ENCODE measurements around the gene GADD45A. TPM values are rescaled to one million over a fixed set of nuclear protein-coding genes. Genes with fewer than 3 reads are reported as not detected.

The GADD45A gene
- total RNA-seq, 1 experiment from 2014 or later: 34.5 TPM

GRCh38 chr1:67690018-67690363 lies 5.0 kb downstream of the GADD45A start:
- DNase-seq (ENCODE audit: low spot score) (no peak), ATAC-seq (no peak)
- TF ChIP-seq ZBTB43 (CRISPR knock-in tag; IDR thresholded peaks at IDR 0.05) (no peak), ZNF281 (CRISPR knock-in tag; IDR thresholded peaks at IDR 0.05) (no peak), NFATC4 (CRISPR knock-in tag; IDR thresholded peaks at IDR 0.05) (no peak), CREM (CRISPR knock-in tag; IDR thresholded peaks at IDR 0.05) (no peak), NR3C1 (CRISPR knock-in tag; conservative IDR thresholded peaks at IDR 0.05; ENCODE audit: low read depth) (no peak), ETV6 (CRISPR knock-in tag; IDR thresholded peaks at IDR 0.05) (no peak), USF2 (CRISPR knock-in tag; IDR thresholded peaks at IDR 0.05) (no peak), PRRX2 (CRISPR knock-in tag; IDR thresholded peaks at IDR 0.05) (no peak), OVOL2 (CRISPR knock-in tag; IDR thresholded peaks at IDR 0.05; ENCODE audit: borderline replicate concordance) (no peak), HMGA2 (CRISPR knock-in tag; IDR thresholded peaks at IDR 0.05) (no peak)
- TF ChIP-seq, protein P1, sequence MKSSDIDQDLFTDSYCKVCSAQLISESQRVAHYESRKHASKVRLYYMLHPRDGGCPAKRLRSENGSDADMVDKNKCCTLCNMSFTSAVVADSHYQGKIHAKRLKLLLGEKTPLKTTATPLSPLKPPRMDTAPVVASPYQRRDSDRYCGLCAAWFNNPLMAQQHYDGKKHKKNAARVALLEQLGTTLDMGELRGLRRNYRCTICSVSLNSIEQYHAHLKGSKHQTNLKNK (CRISPR knock-in tag; IDR thresholded peaks at IDR 0.05): no peak
- CTCF ChIA-PET: no interaction called here
- peaks cover 13% of the 10 kb centered on the region for H3K36me3 Mint-ChIP-seq
- H3K4me1 Mint-ChIP-seq: peaks cover 17% of the 10 kb centered on the region
- H3K4me3 Mint-ChIP-seq: no peak overlapping the region
- H3K27me3 Mint-ChIP-seq (ENCODE audit: low read depth): no peaks in the 10 kb centered on the region
- no peaks in the 10 kb centered on the region for H3K9me3 Mint-ChIP-seq
- POLR2A ChIA-PET: no interaction called here
- no peak overlapping the region for H3K27ac Mint-ChIP-seq

DNA sequence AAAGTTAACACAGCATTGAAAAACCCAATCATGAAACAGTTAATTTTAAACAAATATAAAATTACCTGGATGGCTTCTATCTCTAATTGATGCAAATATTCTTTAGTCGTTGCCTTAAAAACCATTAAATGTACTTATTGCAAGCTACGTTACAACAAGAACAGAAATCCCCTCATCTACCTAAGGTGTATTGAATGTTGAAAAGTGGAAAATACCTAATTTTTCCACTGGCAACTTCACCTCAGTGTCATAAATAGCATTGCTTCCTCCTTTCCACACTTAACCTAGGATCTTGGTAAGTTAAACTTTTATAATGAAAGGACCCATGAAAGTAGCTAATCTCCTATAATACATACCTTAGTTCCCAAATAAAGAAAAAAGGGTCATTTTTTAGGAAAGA lies 5.4 kb downstream of the GADD45A start:
- H3K27ac Mint-ChIP-seq: no peak overlapping the region
- no peak overlapping the region for H3K4me3 Mint-ChIP-seq
- H3K36me3 Mint-ChIP-seq: peaks cover 13% of the 10 kb centered on the region
- ChIA-PET CTCF (no interaction called here), POLR2A (no interaction called here)
- peaks cover 17% of the 10 kb centered on the region for H3K4me1 Mint-ChIP-seq
- H3K27me3 Mint-ChIP-seq (ENCODE audit: low read depth): no peaks in the 10 kb centered on the region
- no peak for DNase-seq (ENCODE audit: low spot score)
- H3K9me3 Mint-ChIP-seq: no peaks in the 10 kb centered on the region
- no peak for ATAC-seq
- TF ChIP-seq IRF1 (CRISPR knock-in tag; IDR thresholded peaks at IDR 0.05) (no peak), EMX1 (CRISPR knock-in tag; IDR thresholded peaks at IDR 0.05) (no peak), NFATC4 (CRISPR knock-in tag; IDR thresholded peaks at IDR 0.05) (no peak), ETV6 (CRISPR knock-in tag; IDR thresholded peaks at IDR 0.05) (no peak), SMAD4 (CRISPR knock-in tag; IDR thresholded peaks at IDR 0.05) (no peak), TEAD4 (CRISPR knock-in tag; IDR thresholded peaks at IDR 0.05) (no peak), ZNF219 (CRISPR knock-in tag; IDR thresholded peaks at IDR 0.05; ENCODE audit: borderline replicate concordance) (no peak), CREB1 (CRISPR knock-in tag; IDR thresholded peaks at IDR 0.05) (no peak)
- TF ChIP-seq, protein P2, sequence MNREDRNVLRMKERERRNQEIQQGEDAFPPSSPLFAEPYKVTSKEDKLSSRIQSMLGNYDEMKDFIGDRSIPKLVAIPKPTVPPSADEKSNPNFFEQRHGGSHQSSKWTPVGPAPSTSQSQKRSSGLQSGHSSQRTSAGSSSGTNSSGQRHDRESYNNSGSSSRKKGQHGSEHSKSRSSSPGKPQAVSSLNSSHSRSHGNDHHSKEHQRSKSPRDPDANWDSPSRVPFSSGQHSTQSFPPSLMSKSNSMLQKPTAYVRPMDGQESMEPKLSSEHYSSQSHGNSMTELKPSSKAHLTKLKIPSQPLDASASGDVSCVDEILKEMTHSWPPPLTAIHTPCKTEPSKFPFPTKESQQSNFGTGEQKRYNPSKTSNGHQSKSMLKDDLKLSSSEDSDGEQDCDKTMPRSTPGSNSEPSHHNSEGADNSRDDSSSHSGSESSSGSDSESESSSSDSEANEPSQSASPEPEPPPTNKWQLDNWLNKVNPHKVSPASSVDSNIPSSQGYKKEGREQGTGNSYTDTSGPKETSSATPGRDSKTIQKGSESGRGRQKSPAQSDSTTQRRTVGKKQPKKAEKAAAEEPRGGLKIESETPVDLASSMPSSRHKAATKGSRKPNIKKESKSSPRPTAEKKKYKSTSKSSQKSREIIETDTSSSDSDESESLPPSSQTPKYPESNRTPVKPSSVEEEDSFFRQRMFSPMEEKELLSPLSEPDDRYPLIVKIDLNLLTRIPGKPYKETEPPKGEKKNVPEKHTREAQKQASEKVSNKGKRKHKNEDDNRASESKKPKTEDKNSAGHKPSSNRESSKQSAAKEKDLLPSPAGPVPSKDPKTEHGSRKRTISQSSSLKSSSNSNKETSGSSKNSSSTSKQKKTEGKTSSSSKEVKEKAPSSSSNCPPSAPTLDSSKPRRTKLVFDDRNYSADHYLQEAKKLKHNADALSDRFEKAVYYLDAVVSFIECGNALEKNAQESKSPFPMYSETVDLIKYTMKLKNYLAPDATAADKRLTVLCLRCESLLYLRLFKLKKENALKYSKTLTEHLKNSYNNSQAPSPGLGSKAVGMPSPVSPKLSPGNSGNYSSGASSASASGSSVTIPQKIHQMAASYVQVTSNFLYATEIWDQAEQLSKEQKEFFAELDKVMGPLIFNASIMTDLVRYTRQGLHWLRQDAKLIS (CRISPR knock-in tag; IDR thresholded peaks at IDR 0.05; ENCODE audit: borderline replicate concordance): no peak
- TF ChIP-seq, protein P3, sequence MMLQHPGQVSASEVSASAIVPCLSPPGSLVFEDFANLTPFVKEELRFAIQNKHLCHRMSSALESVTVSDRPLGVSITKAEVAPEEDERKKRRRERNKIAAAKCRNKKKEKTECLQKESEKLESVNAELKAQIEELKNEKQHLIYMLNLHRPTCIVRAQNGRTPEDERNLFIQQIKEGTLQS (CRISPR knock-in tag; conservative IDR thresholded peaks at IDR 0.05): no peak
- TF ChIP-seq, protein P4, sequence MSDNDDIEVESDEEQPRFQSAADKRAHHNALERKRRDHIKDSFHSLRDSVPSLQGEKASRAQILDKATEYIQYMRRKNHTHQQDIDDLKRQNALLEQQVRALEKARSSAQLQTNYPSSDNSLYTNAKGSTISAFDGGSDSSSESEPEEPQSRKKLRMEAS (CRISPR knock-in tag; IDR thresholded peaks at IDR 0.05): no peak
- TF ChIP-seq, protein P5, sequence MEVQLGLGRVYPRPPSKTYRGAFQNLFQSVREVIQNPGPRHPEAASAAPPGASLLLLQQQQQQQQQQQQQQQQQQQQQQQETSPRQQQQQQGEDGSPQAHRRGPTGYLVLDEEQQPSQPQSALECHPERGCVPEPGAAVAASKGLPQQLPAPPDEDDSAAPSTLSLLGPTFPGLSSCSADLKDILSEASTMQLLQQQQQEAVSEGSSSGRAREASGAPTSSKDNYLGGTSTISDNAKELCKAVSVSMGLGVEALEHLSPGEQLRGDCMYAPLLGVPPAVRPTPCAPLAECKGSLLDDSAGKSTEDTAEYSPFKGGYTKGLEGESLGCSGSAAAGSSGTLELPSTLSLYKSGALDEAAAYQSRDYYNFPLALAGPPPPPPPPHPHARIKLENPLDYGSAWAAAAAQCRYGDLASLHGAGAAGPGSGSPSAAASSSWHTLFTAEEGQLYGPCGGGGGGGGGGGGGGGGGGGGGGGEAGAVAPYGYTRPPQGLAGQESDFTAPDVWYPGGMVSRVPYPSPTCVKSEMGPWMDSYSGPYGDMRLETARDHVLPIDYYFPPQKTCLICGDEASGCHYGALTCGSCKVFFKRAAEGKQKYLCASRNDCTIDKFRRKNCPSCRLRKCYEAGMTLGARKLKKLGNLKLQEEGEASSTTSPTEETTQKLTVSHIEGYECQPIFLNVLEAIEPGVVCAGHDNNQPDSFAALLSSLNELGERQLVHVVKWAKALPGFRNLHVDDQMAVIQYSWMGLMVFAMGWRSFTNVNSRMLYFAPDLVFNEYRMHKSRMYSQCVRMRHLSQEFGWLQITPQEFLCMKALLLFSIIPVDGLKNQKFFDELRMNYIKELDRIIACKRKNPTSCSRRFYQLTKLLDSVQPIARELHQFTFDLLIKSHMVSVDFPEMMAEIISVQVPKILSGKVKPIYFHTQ (CRISPR knock-in tag; IDR thresholded peaks at IDR 0.05): no peak

All from WTC11 (cell line).